Measurements from ENCODE around the gene TCF7L2. TPM values are rescaled to one million over a fixed set of nuclear protein-coding genes. Genes with fewer than 3 reads are reported as not detected.

TCF7L2 gene
- total RNA-seq, 1 donor from 2014 or later = 44.4 TPM

GRCh38 chr10:113033991-113034390 lies 83.9 kb downstream of the TCF7L2 start:
- intact Hi-C loops (cut with DNase I) = no loop called here
- DNase-seq (ENCODE audit: extremely low spot score in 2 of 2) = no peak
- H3K27me3 ChIP-seq = no peaks in the 10 kb centered on the region
- no peak for TF ChIP-seq CTCF (IDR thresholded peaks at IDR 0.05)
- no peak for TF ChIP-seq POLR2A (IDR thresholded peaks at IDR 0.05)
- TF ChIP-seq POLR2AphosphoS5 (IDR thresholded peaks at IDR 0.05; ENCODE audit: insufficient read depth in 1 of 2, low read depth in 1 of 2) = no peak
- H3K9me3 ChIP-seq = no peaks in the 10 kb centered on the region
- no peaks in the 10 kb centered on the region for H3K36me3 ChIP-seq
- H3K4me1 ChIP-seq = peaks cover 48% of the 10 kb centered on the region
- no peak overlapping the region for H3K27ac ChIP-seq
- no peak overlapping the region for H3K4me3 ChIP-seq

GRCh38 chr10:113035732-113036312 lies 85.8 kb downstream of the TCF7L2 start:
- H3K9me3 ChIP-seq = no peaks in the 10 kb centered on the region
- H3K27ac ChIP-seq = no peak overlapping the region
- H3K36me3 ChIP-seq = no peaks in the 10 kb centered on the region
- no peak overlapping the region for H3K4me3 ChIP-seq
- H3K4me1 ChIP-seq = peaks cover 36% of the 10 kb centered on the region
- no peak for DNase-seq (ENCODE audit: extremely low spot score in 2 of 2)
- no peak for TF ChIP-seq CTCF (IDR thresholded peaks at IDR 0.05)
- TF ChIP-seq POLR2A (IDR thresholded peaks at IDR 0.05) = no peak
- TF ChIP-seq POLR2AphosphoS5 (IDR thresholded peaks at IDR 0.05; ENCODE audit: insufficient read depth in 1 of 2, low read depth in 1 of 2) = no peak
- intact Hi-C loops (cut with DNase I) = no loop called here
- no peaks in the 10 kb centered on the region for H3K27me3 ChIP-seq

GRCh38 chr10:113036619-113037018 lies 86.6 kb downstream of the TCF7L2 start:
- peaks cover 29% of the 10 kb centered on the region for H3K4me1 ChIP-seq
- no peak overlapping the region for H3K4me3 ChIP-seq
- no peaks in the 10 kb centered on the region for H3K27me3 ChIP-seq
- no peak overlapping the region for H3K27ac ChIP-seq
- no peaks in the 10 kb centered on the region for H3K36me3 ChIP-seq
- H3K9me3 ChIP-seq = no peaks in the 10 kb centered on the region
- intact Hi-C loops (cut with DNase I) = no loop called here
- DNase-seq (ENCODE audit: extremely low spot score in 2 of 2) = no peak
- TF ChIP-seq CTCF (IDR thresholded peaks at IDR 0.05) (no peak), POLR2A (IDR thresholded peaks at IDR 0.05) (no peak), POLR2AphosphoS5 (IDR thresholded peaks at IDR 0.05; ENCODE audit: insufficient read depth in 1 of 2, low read depth in 1 of 2) (no peak)

- DNase-seq (ENCODE audit: extremely low spot score in 2 of 2) = no peak
- H3K27ac ChIP-seq = no peak overlapping the region
- H3K27me3 ChIP-seq = no peaks in the 10 kb centered on the region
- H3K36me3 ChIP-seq = no peaks in the 10 kb centered on the region
- intact Hi-C loops (cut with DNase I) = no loop called here
- TF ChIP-seq CTCF (IDR thresholded peaks at IDR 0.05) = no peak
- TF ChIP-seq POLR2A (IDR thresholded peaks at IDR 0.05) = no peak
- no peak overlapping the region for H3K4me3 ChIP-seq
- peaks cover 29% of the 10 kb centered on the region for H3K4me1 ChIP-seq
- no peaks in the 10 kb centered on the region for H3K9me3 ChIP-seq
These were observed 87.2 kb downstream of the TCF7L2 start for GRCh38 chr10:113037218-113037617.

- TF ChIP-seq POLR2A (IDR thresholded peaks at IDR 0.05) = no peak
- no peak for TF ChIP-seq POLR2AphosphoS5 (IDR thresholded peaks at IDR 0.05; ENCODE audit: insufficient read depth in 1 of 2, low read depth in 1 of 2)
- no peak for TF ChIP-seq CTCF (IDR thresholded peaks at IDR 0.05)
- peaks cover 29% of the 10 kb centered on the region for H3K4me1 ChIP-seq
- H3K27ac ChIP-seq = no peak overlapping the region
- no peak overlapping the region for H3K4me3 ChIP-seq
- no peaks in the 10 kb centered on the region for H3K27me3 ChIP-seq
- no peaks in the 10 kb centered on the region for H3K9me3 ChIP-seq
- no peak for DNase-seq (ENCODE audit: extremely low spot score in 2 of 2)
- intact Hi-C loops (cut with DNase I) = no loop called here
- no peaks in the 10 kb centered on the region for H3K36me3 ChIP-seq
These were observed 88.1 kb downstream of the TCF7L2 start for GRCh38 chr10:113038183-113038582.
